SK-MEL-5 (cell line): ENCODE data around the gene GADD45G. TPM values are rescaled to one million over a fixed set of nuclear protein-coding genes. Genes with fewer than 3 reads are reported as not detected.

Experiments
- DNase-seq: peaks from one replicate; pipeline ENCODE4 v3.0.0-alpha.2; 2016; ENCODE audit warnings: low read depth, low spot score
- in situ Hi-C: cut with HindIII; loops from 2 replicates; pipeline ENCODE4 v1.10.0; 2016; ENCODE audit warnings: low sequenced_read_pairs, high pct_unique_total_duplicates, low pct_unique_long_range_greater_than_20kb
- total RNA-seq: library from RNA; depleted of rRNA; stranded (reverse); fragments of >200 nt; shearing (Covaris generic); gene quantifications from 2 replicates; pipeline ENCODE4 v1.2.3, GENCODE V29; 2014

GADD45G gene
- total RNA-seq, 1 experiment from 2014 or later, result not detected

GRCh38 chr9:89621031-89621430 lies 16.2 kb downstream of the GADD45G start:
- no peak for DNase-seq
- in situ Hi-C loops, result no loop called here

- no peak for DNase-seq
- in situ Hi-C loops, result no loop called here
These were observed 16.9 kb downstream of the GADD45G start for GRCh38 chr9:89621676-89622075.

GRCh38 chr9:89622933-89623861 lies 18.4 kb downstream of the GADD45G start:
- DNase-seq, result no peak
- in situ Hi-C loops, result no loop called here

GRCh38 chr9:89623925-89624420 lies 19.2 kb downstream of the GADD45G start:
- in situ Hi-C loops, result no loop called here
- DNase-seq, result no peak

- in situ Hi-C loops, result no loop called here
- DNase-seq, result no peak
These were observed 21.2 kb downstream of the GADD45G start for GRCh38 chr9:89625721-89626687.

- in situ Hi-C loops, result no loop called here
- DNase-seq, result no peak
These were observed 22.0 kb downstream of the GADD45G start for GRCh38 chr9:89626741-89627265.

- in situ Hi-C loops, result no loop called here
- no peak for DNase-seq
These were observed 23.8 kb downstream of the GADD45G start for GRCh38 chr9:89628601-89629000.

GRCh38 chr9:89629081-89629976 lies 24.5 kb downstream of the GADD45G start:
- no peak for DNase-seq
- in situ Hi-C loops, result no loop called here

- in situ Hi-C loops, result no loop called here
- DNase-seq, result no peak
These were observed 25.7 kb downstream of the GADD45G start for GRCh38 chr9:89630508-89630907.

GRCh38 chr9:89631384-89631783 lies 26.6 kb downstream of the GADD45G start:
- DNase-seq, result no peak
- in situ Hi-C loops, result no loop called here

GRCh38 chr9:89632192-89632733 lies 27.5 kb downstream of the GADD45G start:
- no peak for DNase-seq
- in situ Hi-C loops, result no loop called here

GRCh38 chr9:89632736-89633135 lies 27.9 kb downstream of the GADD45G start:
- in situ Hi-C loops, result no loop called here
- DNase-seq, result no peak

GRCh38 chr9:89633404-89633803 lies 28.6 kb downstream of the GADD45G start:
- in situ Hi-C loops, result no loop called here
- DNase-seq, result no peak

GRCh38 chr9:89633920-89634319 lies 29.1 kb downstream of the GADD45G start:
- in situ Hi-C loops, result no loop called here
- DNase-seq, result no peak

GRCh38 chr9:89634995-89635742 lies 30.4 kb downstream of the GADD45G start:
- no peak for DNase-seq
- in situ Hi-C loops, result no loop called here

- no peak for DNase-seq
- in situ Hi-C loops, result no loop called here
These were observed 31.0 kb downstream of the GADD45G start for GRCh38 chr9:89635816-89636215.
